ENCODE results near the gene C2orf74.

DNA sequence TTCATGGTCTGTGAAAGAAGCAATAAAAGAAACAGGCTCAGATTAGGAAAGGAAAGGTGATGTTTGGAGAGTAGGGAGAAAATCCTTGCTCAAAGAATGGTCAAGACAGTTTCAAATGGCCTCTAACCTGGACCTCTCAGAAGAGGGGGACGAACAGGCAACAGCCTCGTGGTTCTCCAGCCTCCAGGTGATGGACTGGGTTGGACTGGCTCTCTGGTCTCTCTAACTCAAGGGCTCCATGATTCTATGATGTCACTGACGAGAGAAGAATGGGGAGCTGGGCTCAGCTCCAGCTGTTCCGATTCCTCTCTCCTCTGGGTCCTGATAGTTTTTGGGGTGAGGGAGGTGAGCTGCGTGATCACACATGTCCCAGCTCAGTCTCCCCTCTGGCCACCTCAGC, at the start of gene C2orf74:
- TF ChIP-seq, protein P1, sequence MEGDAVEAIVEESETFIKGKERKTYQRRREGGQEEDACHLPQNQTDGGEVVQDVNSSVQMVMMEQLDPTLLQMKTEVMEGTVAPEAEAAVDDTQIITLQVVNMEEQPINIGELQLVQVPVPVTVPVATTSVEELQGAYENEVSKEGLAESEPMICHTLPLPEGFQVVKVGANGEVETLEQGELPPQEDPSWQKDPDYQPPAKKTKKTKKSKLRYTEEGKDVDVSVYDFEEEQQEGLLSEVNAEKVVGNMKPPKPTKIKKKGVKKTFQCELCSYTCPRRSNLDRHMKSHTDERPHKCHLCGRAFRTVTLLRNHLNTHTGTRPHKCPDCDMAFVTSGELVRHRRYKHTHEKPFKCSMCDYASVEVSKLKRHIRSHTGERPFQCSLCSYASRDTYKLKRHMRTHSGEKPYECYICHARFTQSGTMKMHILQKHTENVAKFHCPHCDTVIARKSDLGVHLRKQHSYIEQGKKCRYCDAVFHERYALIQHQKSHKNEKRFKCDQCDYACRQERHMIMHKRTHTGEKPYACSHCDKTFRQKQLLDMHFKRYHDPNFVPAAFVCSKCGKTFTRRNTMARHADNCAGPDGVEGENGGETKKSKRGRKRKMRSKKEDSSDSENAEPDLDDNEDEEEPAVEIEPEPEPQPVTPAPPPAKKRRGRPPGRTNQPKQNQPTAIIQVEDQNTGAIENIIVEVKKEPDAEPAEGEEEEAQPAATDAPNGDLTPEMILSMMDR (IDR thresholded peaks at IDR 0.05): no peak
- TF ChIP-seq NR3C1 (CRISPR knock-in tag; conservative IDR thresholded peaks at IDR 0.05; ENCODE audit: low read depth): no peak

All from WTC11 (cell line).